Stomach (tissue), 4 donors: ENCODE data around the gene IRAK1.

Experiments used
- CTCF ChIP-seq, 7 experiments: fragments of 450-650 bp in 4 of 7; fragments of 200-600 bp in 3 of 7; sonication (generic) in 3 of 7; IDR thresholded peaks; one replicate each; pipeline ENCODE4 v1.5.1; 2016 to 2019; ENCODE audit warnings: antibody characterized with exemption in 7 of 7, control low read depth in 2 of 7, mild to moderate bottlenecking in 1 of 7
- EP300 ChIP-seq: sonication (generic); formaldehyde crosslinking; IDR thresholded peaks from one replicate; pipeline ENCODE4 v1.6.1; 2017; ENCODE audit warnings: antibody characterized with exemption
- POLR2A ChIP-seq, 4 donors: fragments of 450-650 bp; IDR thresholded peaks; one replicate each; pipeline ENCODE4 v1.6.1; 2016; ENCODE audit warnings: antibody characterized with exemption in 4 of 4, control low read depth in 2 of 4, mild to moderate bottlenecking in 1 of 4, moderate library complexity in 1 of 4

GRCh38 chrX:153993079-153993478 is 26.6 kb downstream of the IRAK1 start:
- TF ChIP-seq EP300 (no peak), CTCF (IDR thresholded peaks at IDR 0.05) (no peak), POLR2A (IDR thresholded peaks at IDR 0.05) (no peak)
